Hepatocyte (in vitro differentiated cells): ENCODE measurements around the gene CAT. TPM values are rescaled to one million over a fixed set of nuclear protein-coding genes. Genes with fewer than 3 reads are reported as not detected.

Source experiments
- DNase-seq: peaks from one replicate; pipeline ENCODE4 v3.0.0-alpha.2; 2016; ENCODE audit warnings: low spot score
- H2AFZ ChIP-seq: fragments of 200-600 bp; sonication (generic); 2 replicates; pipeline ENCODE4 v1.6.0; 2016; ENCODE audit warnings: antibody characterized with exemption, mild to moderate bottlenecking
- H3K27ac ChIP-seq: fragments of 200-600 bp; sonication (generic); 2 replicates; pipeline ENCODE4 v1.5.1; 2016; ENCODE audit warnings: mild to moderate bottlenecking
- H3K27me3 ChIP-seq: fragments of 200-600 bp; sonication (generic); 2 replicates; pipeline ENCODE4 v1.6.1; 2016
- H3K36me3 ChIP-seq: fragments of 200-600 bp; sonication (generic); replicated peaks from 2 replicates; pipeline ENCODE4 v1.5.1; 2016; ENCODE audit warnings: low read depth; ENCODE audit not compliant: insufficient read depth
- H3K4me1 ChIP-seq: fragments of 200-600 bp; sonication (generic); 2 replicates; pipeline ENCODE4 v1.5.1; 2016; ENCODE audit warnings: mild to moderate bottlenecking, moderate library complexity; ENCODE audit not compliant: insufficient read depth
- H3K4me2 ChIP-seq: fragments of 200-600 bp; sonication (generic); 2 replicates; pipeline ENCODE4 v1.6.0; 2016
- H3K4me3 ChIP-seq: fragments of 200-600 bp; sonication (generic); 2 replicates; pipeline ENCODE4 v1.5.1; 2016; ENCODE audit warnings: mild to moderate bottlenecking
- H3K79me2 ChIP-seq: fragments of 200-600 bp; sonication (generic); 2 replicates; pipeline ENCODE4 v1.6.0; 2017; ENCODE audit warnings: mild to moderate bottlenecking
- H3K9me2 ChIP-seq: fragments of 200-600 bp; sonication (generic); replicated peaks from 2 replicates; pipeline ENCODE4 v1.6.0; 2017; ENCODE audit warnings: mild to moderate bottlenecking; ENCODE audit not compliant: insufficient read depth
- H3K9me3 ChIP-seq: fragments of 200-600 bp; sonication (generic); 2 replicates; pipeline ENCODE4 v1.5.1; 2016; ENCODE audit warnings: low read depth, mild to moderate bottlenecking
- H4K20me1 ChIP-seq: fragments of 200-600 bp; sonication (generic); 2 replicates; pipeline ENCODE4 v1.6.0; 2016; ENCODE audit warnings: mild to moderate bottlenecking; ENCODE audit not compliant: insufficient read depth, poor library complexity, severe bottlenecking
- EZH2 ChIP-seq: fragments of 200-600 bp; sonication (generic); IDR thresholded peaks from 2 replicates; pipeline ENCODE4 v1.6.1; 2016; ENCODE audit warnings: antibody characterized with exemption, mild to moderate bottlenecking, borderline replicate concordance
- EZH2phosphoT487 ChIP-seq: fragments of 200-600 bp; sonication (generic); IDR thresholded peaks from one replicate; pipeline ENCODE4 v1.6.1; 2018; ENCODE audit warnings: antibody characterized with exemption, mild to moderate bottlenecking, low read depth, moderate library complexity; ENCODE audit not compliant: unreplicated experiment, severe bottlenecking
- WGBS: methylation state at CpG from one replicate; pipeline ENCODE4 v1.1.6; 2016; ENCODE audit warnings: low lambda C conversion rate; ENCODE audit errors: missing lambda C conversion rate; 5-methylcytosine and 5-hydroxymethylcytosine counted together
- polyA plus RNA-seq: library from polyadenylated mRNA; unstranded; fragments of >200 nt; fragmentation: Nextera tagmentation; extraction: Ambion mirVana; gene quantifications from 2 replicates; pipeline ENCODE4 v1.2.1, GENCODE V29; 2016
- total RNA-seq: library from RNA; depleted of rRNA; stranded (reverse); fragments of >200 nt; gene quantifications from 2 replicates; pipeline ENCODE4 v1.2.3, GENCODE V29; 2014
- TF ChIP-seq, protein P1 (sequence below): fragments of 200-600 bp; sonication (generic); IDR thresholded peaks from 2 replicates; pipeline ENCODE4 v1.5.1; 2016; ENCODE audit warnings: antibody characterized with exemption, mild to moderate bottlenecking; ENCODE audit not compliant: poor library complexity

Gene CAT
- total and polyA plus RNA-seq, 2 experiments from 2014 or later: 0.47 TPM; not detected in 1

DNA sequence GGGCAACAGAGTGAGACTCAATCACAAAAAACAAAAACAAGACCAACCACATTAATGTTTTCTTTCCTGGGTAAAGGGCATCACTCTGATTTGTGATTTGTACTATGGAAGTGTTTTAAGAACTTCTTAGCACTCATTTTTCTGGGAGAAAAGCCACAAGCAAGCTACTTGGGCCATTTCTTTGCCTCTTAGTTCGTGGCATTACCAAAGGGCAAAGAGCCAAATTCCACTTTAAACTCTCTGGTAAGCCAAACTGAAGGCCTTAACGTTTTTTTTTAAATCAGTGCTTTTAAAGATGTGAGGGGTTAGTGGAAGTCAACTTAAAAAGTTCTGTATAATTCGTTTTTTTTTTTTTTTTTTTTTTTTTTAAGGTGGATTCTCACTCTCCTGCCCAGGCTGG is 36.9 kb downstream of the CAT start:
- Histone ChIP-seq H3K4me3 (no peak overlapping the region), H3K9me2 (no peaks in the 10 kb centered on the region), H3K36me3 (no peaks in the 10 kb centered on the region), H3K27ac (no peak overlapping the region), H3K79me2 (no peaks in the 10 kb centered on the region), H4K20me1 (no peaks in the 10 kb centered on the region), H3K4me1 (peaks cover 9% of the 10 kb centered on the region), H3K9me3 (no peaks in the 10 kb centered on the region), H2AFZ (no peak overlapping the region), H3K27me3 (no peaks in the 10 kb centered on the region), H3K4me2 (no peak overlapping the region)
- TF ChIP-seq EZH2 (no peak), EZH2phosphoT487 (no peak)
- TF ChIP-seq, protein P1, sequence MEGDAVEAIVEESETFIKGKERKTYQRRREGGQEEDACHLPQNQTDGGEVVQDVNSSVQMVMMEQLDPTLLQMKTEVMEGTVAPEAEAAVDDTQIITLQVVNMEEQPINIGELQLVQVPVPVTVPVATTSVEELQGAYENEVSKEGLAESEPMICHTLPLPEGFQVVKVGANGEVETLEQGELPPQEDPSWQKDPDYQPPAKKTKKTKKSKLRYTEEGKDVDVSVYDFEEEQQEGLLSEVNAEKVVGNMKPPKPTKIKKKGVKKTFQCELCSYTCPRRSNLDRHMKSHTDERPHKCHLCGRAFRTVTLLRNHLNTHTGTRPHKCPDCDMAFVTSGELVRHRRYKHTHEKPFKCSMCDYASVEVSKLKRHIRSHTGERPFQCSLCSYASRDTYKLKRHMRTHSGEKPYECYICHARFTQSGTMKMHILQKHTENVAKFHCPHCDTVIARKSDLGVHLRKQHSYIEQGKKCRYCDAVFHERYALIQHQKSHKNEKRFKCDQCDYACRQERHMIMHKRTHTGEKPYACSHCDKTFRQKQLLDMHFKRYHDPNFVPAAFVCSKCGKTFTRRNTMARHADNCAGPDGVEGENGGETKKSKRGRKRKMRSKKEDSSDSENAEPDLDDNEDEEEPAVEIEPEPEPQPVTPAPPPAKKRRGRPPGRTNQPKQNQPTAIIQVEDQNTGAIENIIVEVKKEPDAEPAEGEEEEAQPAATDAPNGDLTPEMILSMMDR: no peak
- no peak for DNase-seq
- 65% methylated on average over 3 of the region's 3 CpGs for whole genome bisulfite sequencing

GRCh38 chr11:34476849-34477248 is 38.1 kb downstream of the CAT start:
- no peak for DNase-seq
- no peaks in the 10 kb centered on the region for H3K79me2 ChIP-seq
- no peak overlapping the region for H3K4me2 ChIP-seq
- no peaks in the 10 kb centered on the region for H4K20me1 ChIP-seq
- H3K9me2 ChIP-seq: no peaks in the 10 kb centered on the region
- no peak for TF ChIP-seq EZH2phosphoT487
- no peak for TF ChIP-seq EZH2
- TF ChIP-seq, protein P1: no peak
- no peaks in the 10 kb centered on the region for H3K27me3 ChIP-seq
- peaks cover 10% of the 10 kb centered on the region for H3K4me1 ChIP-seq
- H3K4me3 ChIP-seq: no peak overlapping the region
- no peaks in the 10 kb centered on the region for H3K9me3 ChIP-seq
- WGBS: 85% methylated on average over 4 of the region's 4 CpGs
- H2AFZ ChIP-seq: no peak overlapping the region
- no peak overlapping the region for H3K27ac ChIP-seq
- H3K36me3 ChIP-seq: no peaks in the 10 kb centered on the region

DNA sequence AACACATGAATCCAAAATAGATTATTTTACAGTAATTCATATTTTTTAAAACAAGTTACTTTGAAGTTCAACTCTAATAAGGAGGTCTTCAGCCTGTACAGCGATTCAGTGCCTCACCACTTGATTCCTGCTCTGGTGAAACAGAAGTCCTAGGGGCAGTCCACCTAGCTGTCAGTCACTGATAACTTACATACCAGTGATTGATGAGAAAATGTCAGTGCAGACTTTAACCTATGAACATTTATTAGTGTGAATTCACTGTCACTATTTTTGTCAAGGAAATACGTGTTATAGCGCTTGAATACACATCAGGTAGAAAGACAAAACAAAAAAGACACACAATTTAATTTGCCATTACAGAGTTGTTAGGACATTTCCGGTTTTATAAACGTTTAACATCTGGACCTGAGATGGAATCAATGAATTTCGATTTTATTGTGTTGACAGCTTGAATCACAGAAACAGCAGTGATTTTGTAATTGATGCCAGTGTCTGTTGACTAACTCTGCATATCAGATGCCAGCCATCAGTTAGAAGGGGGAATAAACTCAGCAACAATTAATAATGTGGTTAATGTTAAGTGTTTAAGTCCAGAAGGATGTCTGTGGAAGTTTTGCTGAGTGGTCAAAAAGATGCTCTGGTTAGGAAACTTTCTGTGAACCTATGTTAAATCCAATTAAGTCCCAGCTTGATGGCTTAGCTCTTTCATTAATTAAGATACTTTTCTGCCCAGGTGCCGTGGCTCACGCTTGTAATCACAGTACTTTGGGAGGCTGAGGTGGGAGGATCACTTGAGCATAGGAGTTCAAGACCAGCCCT is 40.3 kb downstream of the CAT start:
- Histone ChIP-seq H3K9me2 (no peaks in the 10 kb centered on the region), H3K9me3 (no peaks in the 10 kb centered on the region), H3K4me3 (no peak overlapping the region), H3K79me2 (no peaks in the 10 kb centered on the region), H3K36me3 (no peaks in the 10 kb centered on the region), H2AFZ (no peak overlapping the region), H3K4me1 (peaks cover 10% of the 10 kb centered on the region), H4K20me1 (no peaks in the 10 kb centered on the region), H3K27ac (no peak overlapping the region), H3K4me2 (no peak overlapping the region), H3K27me3 (no peaks in the 10 kb centered on the region)
- DNase-seq: no peak
- TF ChIP-seq EZH2phosphoT487 (no peak), EZH2 (no peak)
- TF ChIP-seq, protein P1: no peak
- WGBS: 70% methylated on average over 8 of the region's 8 CpGs
